Measurements from ENCODE around the gene CCDC57. TPM values are rescaled to one million over a fixed set of nuclear protein-coding genes. Genes with fewer than 3 reads are reported as not detected.
A peak's percentile ranks its signal among the peaks of the same experiment; 100 is the strongest.

Gene CCDC57
- total and polyA plus RNA-seq, 2 of the 8 experiments (the other 6 are each of a cell fraction or from before 2014, with no cell fraction given): 8.4 to 12.9 TPM

GRCh38 chr17:82095777-82096708 is 116.6 kb downstream of the CCDC57 start (continued):
- no peak for TF ChIP-seq USF2 (IDR thresholded peaks at IDR 0.05; ENCODE audit: low read length)
- TF ChIP-seq TAF1 (IDR thresholded peaks at IDR 0.05; ENCODE audit: low read depth, low read length): no peak
- no peak for TF ChIP-seq EP300 (IDR thresholded peaks at IDR 0.05; ENCODE audit: borderline replicate concordance in 1 of 2, low read depth in 2 of 2, low read length in 2 of 2)
- peak in 1 of 2 experiments; percentile 52; a peak in 1 of 3 replicates for TF ChIP-seq POLR2A (IDR thresholded peaks at IDR 0.05; ENCODE audit: control extremely low read depth in 1 of 2, low read depth in 2 of 2, low read length in 2 of 2)
- no peak for TF ChIP-seq JUND (IDR thresholded peaks at IDR 0.05; ENCODE audit: low read length)
- no peak for TF ChIP-seq CREB1 (IDR thresholded peaks at IDR 0.05)
- no peak for TF ChIP-seq CHD1 (IDR thresholded peaks at IDR 0.05; ENCODE audit: low read depth, low read length)
- no peak for TF ChIP-seq NRF1 (IDR thresholded peaks at IDR 0.05; ENCODE audit: low read depth, low read length)
- TF ChIP-seq RAD21 (IDR thresholded peaks at IDR 0.05 in 1 of 2, conservative IDR thresholded peaks at IDR 0.05 in 1 of 2; ENCODE audit: low read depth in 2 of 2, low read length in 2 of 2): no peak
